Measurements from ENCODE around the gene ACTN2. TPM values are rescaled to one million over a fixed set of nuclear protein-coding genes. Genes with fewer than 3 reads are reported as not detected.

Gene ACTN2
- total and polyA plus RNA-seq, 2 donors (not counting 1 experiment from before 2014, with no cell fraction given), result 0.17 to 0.22 TPM

- no peak overlapping the region for H3K4me3 ChIP-seq (replicated peaks in 1 of 4; ENCODE audit: control extremely low read depth in 1 of 4, insufficient read depth in 1 of 4, low read depth in 3 of 4, low read length in 4 of 4)
- no peaks in the 10 kb centered on the region for H4K20me1 ChIP-seq (ENCODE audit: control insufficient read depth, extremely low read depth, insufficient read depth, low read length)
- no peak overlapping the region for H3K9ac ChIP-seq (ENCODE audit: insufficient read depth, low read length)
- H3K36me3 ChIP-seq (ENCODE audit: control insufficient read depth, insufficient read depth, low read length), result no peaks in the 10 kb centered on the region
- H3K9me3 ChIP-seq (ENCODE audit: control insufficient read depth, insufficient read depth, low read depth, low read length), result no peaks in the 10 kb centered on the region
- H3K4me1 ChIP-seq (ENCODE audit: control insufficient read depth, extremely low read depth, insufficient read depth, low read length), result no peaks in the 10 kb centered on the region
- H3K27me3 ChIP-seq (ENCODE audit: control insufficient read depth, insufficient read depth, low read length), result no peaks in the 10 kb centered on the region
- no peak overlapping the region for H3K27ac ChIP-seq (ENCODE audit: insufficient read depth, low read length)
- H3K79me2 ChIP-seq (ENCODE audit: control insufficient read depth, insufficient read depth, low read length), result no peaks in the 10 kb centered on the region
- no peak overlapping the region for H2AFZ ChIP-seq (ENCODE audit: low read length)
- no peak for TF ChIP-seq CTCF (conservative IDR thresholded peaks at IDR 0.05 in 1 of 2, IDR thresholded peaks at IDR 0.05 in 1 of 2; ENCODE audit: low read depth in 1 of 2, low read length in 2 of 2)
- TF ChIP-seq EZH2 (IDR thresholded peaks at IDR 0.05; ENCODE audit: low read length, missing control alignments), result no peak
- no peak for DNase-seq (ENCODE audit: low read depth in 2 of 2)
- no peak overlapping the region for H3K4me2 ChIP-seq (ENCODE audit: extremely low read depth, insufficient read depth, low read length)
Measured at GRCh38 chr1:236760480-236760879, 74.2 kb downstream of the ACTN2 start.

DNA sequence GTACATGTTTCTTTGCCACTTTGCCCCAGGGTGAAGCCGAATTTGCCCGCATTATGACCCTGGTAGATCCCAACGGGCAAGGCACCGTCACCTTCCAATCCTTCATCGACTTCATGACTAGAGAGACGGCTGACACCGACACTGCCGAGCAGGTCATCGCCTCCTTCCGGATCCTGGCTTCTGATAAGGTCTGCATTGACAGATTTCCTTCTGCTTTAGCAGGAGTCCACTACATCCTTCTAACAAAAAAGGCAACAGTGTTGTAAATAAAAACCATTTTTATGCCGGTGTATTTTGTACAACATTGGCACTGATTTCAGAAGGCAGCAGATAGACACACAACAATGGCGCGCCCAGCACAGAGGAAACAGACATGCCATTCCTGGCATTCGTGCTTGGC, 74.7 kb downstream of the ACTN2 start:
- H3K9ac ChIP-seq (ENCODE audit: insufficient read depth, low read length), result no peak overlapping the region
- no peaks in the 10 kb centered on the region for H3K36me3 ChIP-seq (ENCODE audit: control insufficient read depth, insufficient read depth, low read length)
- no peak overlapping the region for H3K4me2 ChIP-seq (ENCODE audit: extremely low read depth, insufficient read depth, low read length)
- TF ChIP-seq CTCF (conservative IDR thresholded peaks at IDR 0.05 in 1 of 2, IDR thresholded peaks at IDR 0.05 in 1 of 2; ENCODE audit: low read depth in 1 of 2, low read length in 2 of 2) (no peak), EZH2 (IDR thresholded peaks at IDR 0.05; ENCODE audit: low read length, missing control alignments) (no peak)
- no peaks in the 10 kb centered on the region for H3K9me3 ChIP-seq (ENCODE audit: control insufficient read depth, insufficient read depth, low read depth, low read length)
- H2AFZ ChIP-seq (ENCODE audit: low read length), result no peak overlapping the region
- no peaks in the 10 kb centered on the region for H3K27me3 ChIP-seq (ENCODE audit: control insufficient read depth, insufficient read depth, low read length)
- no peak for DNase-seq (ENCODE audit: low read depth in 2 of 2)
- no peaks in the 10 kb centered on the region for H3K79me2 ChIP-seq (ENCODE audit: control insufficient read depth, insufficient read depth, low read length)
- no peaks in the 10 kb centered on the region for H3K4me1 ChIP-seq (ENCODE audit: control insufficient read depth, extremely low read depth, insufficient read depth, low read length)
- H3K27ac ChIP-seq (ENCODE audit: insufficient read depth, low read length), result no peak overlapping the region
- H3K4me3 ChIP-seq (replicated peaks in 1 of 4; ENCODE audit: control extremely low read depth in 1 of 4, insufficient read depth in 1 of 4, low read depth in 3 of 4, low read length in 4 of 4), result no peak overlapping the region
- no peaks in the 10 kb centered on the region for H4K20me1 ChIP-seq (ENCODE audit: control insufficient read depth, extremely low read depth, insufficient read depth, low read length)

DNA sequence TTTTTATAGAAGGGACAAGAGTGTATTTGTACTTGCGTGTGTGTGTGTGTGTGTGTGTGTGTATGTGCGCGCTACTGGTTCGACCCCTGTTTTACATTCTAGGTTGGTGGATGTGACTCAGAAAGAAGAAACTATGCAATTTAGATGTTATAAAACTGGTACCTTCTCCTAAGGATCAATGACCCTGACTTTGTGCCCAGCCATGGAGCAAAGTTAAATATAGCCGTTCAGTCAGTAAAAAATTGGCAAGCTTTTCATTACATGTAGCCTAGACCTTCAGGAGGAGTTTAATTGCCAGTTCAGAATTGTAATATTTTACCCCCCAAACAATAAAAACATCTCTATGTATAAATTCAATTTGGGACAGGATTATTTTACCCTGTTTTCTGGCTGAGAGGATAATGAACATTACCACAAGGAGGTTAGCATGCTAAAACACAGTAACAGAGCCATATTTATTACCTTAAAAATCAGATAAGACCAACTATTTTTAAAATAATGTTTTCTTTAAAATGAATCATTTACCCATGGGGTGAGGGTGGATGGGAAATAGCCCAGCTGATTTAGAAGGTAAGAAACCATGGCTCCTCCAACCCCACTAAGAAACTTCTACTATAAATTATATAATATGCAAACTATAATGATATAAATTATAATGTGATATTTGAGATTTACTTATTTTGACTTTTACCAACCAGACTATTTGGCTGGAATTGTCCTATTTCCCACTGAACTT, 75.3 kb downstream of the ACTN2 start:
- H3K79me2 ChIP-seq (ENCODE audit: control insufficient read depth, insufficient read depth, low read length), result no peaks in the 10 kb centered on the region
- no peaks in the 10 kb centered on the region for H3K9me3 ChIP-seq (ENCODE audit: control insufficient read depth, insufficient read depth, low read depth, low read length)
- no peaks in the 10 kb centered on the region for H4K20me1 ChIP-seq (ENCODE audit: control insufficient read depth, extremely low read depth, insufficient read depth, low read length)
- H3K4me1 ChIP-seq (ENCODE audit: control insufficient read depth, extremely low read depth, insufficient read depth, low read length), result no peaks in the 10 kb centered on the region
- no peak overlapping the region for H3K4me3 ChIP-seq (replicated peaks in 1 of 4; ENCODE audit: control extremely low read depth in 1 of 4, insufficient read depth in 1 of 4, low read depth in 3 of 4, low read length in 4 of 4)
- TF ChIP-seq EZH2 (IDR thresholded peaks at IDR 0.05; ENCODE audit: low read length, missing control alignments) (no peak), CTCF (conservative IDR thresholded peaks at IDR 0.05 in 1 of 2, IDR thresholded peaks at IDR 0.05 in 1 of 2; ENCODE audit: low read depth in 1 of 2, low read length in 2 of 2) (no peak)
- no peak overlapping the region for H3K9ac ChIP-seq (ENCODE audit: insufficient read depth, low read length)
- no peak for DNase-seq (ENCODE audit: low read depth in 2 of 2)
- no peaks in the 10 kb centered on the region for H3K36me3 ChIP-seq (ENCODE audit: control insufficient read depth, insufficient read depth, low read length)
- H2AFZ ChIP-seq (ENCODE audit: low read length), result no peak overlapping the region
- H3K27ac ChIP-seq (ENCODE audit: insufficient read depth, low read length), result no peak overlapping the region
- no peak overlapping the region for H3K4me2 ChIP-seq (ENCODE audit: extremely low read depth, insufficient read depth, low read length)
- H3K27me3 ChIP-seq (ENCODE audit: control insufficient read depth, insufficient read depth, low read length), result no peaks in the 10 kb centered on the region
